ENCODE results near the gene RBBP8NL.

RBBP8NL gene

DNA sequence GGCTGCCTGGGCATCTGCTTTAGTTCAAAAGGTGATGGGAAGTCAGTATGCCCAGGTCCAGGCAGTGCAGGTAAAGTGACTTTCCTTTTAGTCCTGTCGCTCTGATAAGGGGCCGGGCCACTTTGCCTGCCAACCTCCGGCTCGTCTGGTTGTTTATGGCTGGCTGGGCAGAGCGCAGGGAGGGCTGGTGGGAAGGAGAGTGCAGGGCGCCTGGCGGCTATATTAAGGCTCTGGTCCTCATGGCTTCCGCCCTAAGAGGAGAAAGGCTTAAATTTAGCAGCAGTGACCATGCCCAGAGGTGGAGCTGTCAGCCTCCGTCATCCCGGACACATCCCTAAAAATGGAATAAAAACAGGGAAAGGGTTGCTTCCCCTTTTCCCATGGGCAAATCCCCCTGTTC, 33.8 kb upstream of the RBBP8NL start:
- DNase-seq, result no peak

DNA sequence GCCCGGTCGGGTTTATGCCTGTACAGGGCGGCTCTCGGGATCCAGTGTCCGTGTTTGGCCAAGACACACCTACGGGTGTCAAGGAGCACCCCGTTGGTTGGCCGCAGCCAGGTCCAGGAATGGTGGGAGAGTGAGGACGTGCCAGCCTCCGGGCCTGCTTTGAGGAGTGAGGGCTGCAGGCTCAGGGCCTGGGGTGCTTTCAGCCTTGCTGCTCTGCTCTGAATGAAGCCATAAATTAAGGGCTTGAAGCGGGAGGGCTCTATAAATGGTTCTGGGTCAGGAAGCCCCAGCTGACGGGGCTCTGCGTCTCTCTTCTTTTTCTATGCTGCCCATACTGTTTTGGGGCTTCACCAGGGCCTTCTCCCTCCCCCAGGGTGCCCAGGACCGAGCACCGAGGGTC, 33.3 kb upstream of the RBBP8NL start:
- DNase-seq, result no peak

DNA sequence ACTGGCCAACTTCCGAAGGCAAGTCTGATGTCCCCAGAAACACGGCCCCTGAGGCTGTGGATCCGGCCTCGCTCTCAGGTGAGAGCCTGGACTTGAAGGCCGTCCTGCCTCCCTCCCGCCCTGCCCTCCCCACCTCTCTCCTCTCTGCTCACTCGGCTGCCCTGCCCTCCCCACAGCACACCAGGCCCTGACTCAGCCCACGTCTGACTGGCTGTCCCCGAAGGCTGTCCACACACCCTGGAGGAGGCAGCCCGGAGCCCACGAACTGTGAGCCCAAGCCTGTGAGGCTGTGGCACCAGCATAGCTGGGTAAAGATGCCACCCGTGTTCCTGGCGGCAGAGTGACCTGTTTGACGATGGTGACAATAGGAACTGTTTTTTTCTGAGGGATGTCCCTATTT, 32.1 kb upstream of the RBBP8NL start:
- DNase-seq, result no peak

DNA sequence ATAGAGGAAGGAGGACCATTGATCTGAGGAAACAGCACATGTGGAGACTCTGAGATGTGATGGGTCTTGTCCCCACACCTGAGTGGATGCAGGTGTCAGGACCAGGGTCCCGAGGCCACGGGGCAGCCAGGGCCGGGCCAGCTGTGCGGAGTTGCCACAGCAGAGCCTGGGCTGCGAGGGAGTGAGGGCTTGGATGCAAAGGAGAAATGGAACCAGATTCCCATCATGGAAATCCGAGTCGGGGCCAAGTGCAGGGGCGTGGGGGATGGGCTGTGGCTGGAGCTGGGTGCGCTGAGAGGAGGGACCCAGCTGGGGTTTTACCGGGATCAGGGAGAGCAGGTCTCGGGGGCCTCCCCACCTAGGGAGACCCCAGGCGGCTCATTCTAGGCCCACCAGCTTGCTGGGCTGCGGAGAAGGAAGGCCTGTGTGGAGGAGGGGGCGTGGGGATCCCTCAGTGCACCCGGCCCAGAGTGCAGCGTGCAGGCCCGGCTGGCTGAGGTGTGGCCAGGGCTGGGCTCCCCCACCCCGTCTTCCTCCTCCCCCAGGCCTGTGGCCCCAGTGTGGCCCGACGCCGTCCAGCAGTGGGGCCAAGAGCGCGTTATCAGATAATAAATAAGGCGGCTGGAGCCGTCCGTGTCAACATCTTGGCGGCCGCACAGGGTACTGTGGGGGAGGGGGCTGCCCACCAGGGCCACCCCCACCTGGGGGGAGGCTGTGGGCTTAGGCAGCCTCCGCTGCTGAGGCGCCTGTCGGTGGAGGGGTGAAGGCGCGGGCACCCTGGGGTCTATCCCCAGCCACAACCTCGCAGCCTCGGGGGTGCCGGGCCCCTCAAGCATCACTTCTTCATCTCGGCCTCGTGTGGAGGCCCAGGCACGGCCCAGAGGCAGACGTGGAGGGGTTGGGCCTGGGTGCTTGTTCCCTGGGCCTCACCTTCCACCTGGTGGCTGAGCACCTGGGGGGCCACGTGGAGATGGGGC, 31.2 kb upstream of the RBBP8NL start:
- DNase-seq, result no peak

DNA sequence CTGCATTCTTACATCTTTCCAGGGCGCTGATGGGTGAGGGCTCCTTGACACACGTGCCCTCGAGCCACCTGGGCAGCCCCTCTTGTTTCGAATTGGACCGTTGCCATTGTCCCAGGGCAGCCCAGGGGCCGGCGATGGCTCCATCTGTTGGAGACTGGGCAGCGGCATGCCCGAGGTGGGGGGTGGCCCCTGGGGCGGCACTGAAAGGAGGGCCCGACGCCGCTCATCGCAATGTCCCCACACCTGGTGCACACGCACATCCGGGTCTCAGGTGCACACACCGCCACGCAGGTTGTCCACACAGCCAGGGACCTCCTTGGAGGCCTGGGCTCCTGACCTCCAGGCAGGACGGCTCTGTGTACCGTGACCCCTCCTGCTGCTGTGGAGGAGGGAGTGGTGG, 30.5 kb upstream of the RBBP8NL start:
- no peak for DNase-seq

DNA sequence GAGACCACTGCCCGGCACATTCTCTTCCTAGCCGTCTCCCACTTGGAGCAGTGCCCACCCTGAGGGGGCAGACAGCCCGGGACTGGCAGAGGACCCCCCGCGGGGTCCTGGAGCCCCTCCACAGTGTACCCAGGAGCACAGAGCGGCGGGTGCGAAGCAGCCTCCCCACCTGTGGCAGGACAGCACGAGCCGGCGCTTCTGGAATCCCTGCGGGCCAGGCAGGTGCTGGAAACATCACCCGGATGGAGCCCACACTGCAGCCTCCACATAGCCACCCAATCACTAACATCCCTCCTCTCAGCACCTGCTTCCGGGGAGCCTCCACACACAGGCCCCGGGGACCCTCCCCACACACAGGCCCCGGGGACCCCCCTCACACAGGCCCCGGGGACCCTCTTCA, 29.8 kb upstream of the RBBP8NL start:
- no peak for DNase-seq

DNA sequence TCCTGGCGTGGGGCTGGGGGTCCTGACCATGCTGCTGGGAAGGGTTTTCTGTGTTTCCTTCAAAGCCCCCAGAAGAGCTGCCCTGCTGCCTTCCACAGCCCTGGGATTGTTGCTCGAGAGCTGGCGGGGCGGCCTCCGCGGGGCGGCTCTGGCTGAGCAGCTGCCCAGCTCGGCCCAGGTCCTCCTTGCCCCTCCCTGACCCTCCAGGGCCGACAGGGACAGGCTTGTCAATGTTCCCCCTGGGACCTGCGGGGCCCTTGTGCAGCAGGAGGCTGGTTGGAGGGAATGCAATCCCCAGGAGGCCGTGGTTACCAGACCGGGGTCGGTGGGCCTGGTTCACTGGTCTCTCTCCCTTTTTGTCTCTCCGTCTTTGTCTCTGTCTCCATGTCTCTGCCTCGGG, 28.6 kb upstream of the RBBP8NL start:
- DNase-seq, result no peak

DNA sequence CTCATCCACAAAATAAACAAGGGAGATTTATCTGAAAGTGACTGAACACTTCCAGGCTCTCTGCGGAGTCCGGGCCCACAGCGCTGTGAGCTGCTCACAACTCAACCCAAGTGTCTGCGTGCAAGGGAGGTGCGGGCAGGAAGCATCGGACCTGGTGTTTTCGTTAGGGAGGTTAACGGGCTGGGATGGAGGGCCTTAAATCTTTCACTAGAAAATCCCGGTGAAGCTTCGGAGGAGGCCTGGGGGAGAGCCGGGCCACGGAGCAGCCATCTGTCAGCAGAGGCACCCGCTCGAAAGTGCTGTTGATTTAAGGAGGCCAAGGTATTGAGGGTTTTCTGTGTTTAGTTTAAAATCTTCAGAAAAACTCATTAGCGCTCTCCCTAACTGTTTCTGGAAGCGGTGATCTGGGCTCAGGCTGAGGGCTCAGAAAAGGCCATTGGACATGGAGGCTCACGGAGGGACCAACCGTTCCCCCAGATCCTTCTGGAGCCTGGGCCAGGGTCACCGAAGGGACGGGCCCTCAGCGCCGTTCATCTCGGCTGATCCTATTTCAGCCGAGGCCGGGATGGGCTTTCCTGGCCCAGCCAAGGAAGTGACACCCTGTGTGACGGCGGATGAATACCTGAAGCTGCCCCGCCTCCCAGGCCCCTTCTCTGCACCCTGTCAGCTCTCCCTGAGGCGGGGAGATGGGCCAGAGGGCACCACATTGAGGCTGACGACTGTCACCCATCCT, 27.7 kb upstream of the RBBP8NL start:
- DNase-seq, result no peak

DNA sequence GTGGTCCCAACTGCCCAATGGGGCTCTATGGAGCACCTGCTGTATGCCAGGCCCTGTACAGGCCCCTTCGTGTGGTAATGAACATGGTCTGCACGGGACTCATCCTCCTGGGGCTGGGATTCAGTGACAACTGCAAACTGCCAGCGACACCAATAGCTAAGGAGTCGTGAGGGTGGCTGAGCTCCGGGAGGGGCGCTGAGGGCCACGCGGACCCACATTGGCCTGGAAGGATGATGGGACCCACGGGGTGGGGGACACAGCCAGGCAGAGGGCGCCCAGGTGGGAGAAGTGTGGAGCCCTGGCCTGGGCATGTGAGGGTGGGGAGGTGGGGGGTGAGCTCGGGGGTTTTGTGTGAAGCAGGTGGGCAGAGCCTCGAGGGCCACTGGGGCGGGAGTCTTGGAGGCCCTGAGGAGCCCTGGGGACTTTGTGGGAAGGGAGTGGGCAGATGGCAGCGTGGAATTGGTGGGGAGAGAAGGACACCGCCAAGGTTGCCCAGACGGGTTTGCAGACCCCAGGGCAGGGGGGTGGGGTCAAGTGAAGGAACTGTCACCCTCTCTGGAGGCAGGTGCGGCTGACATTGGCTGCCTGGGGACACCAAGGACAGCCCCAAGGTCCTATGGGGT, 26.0 kb upstream of the RBBP8NL start:
- DNase-seq, result no peak

DNA sequence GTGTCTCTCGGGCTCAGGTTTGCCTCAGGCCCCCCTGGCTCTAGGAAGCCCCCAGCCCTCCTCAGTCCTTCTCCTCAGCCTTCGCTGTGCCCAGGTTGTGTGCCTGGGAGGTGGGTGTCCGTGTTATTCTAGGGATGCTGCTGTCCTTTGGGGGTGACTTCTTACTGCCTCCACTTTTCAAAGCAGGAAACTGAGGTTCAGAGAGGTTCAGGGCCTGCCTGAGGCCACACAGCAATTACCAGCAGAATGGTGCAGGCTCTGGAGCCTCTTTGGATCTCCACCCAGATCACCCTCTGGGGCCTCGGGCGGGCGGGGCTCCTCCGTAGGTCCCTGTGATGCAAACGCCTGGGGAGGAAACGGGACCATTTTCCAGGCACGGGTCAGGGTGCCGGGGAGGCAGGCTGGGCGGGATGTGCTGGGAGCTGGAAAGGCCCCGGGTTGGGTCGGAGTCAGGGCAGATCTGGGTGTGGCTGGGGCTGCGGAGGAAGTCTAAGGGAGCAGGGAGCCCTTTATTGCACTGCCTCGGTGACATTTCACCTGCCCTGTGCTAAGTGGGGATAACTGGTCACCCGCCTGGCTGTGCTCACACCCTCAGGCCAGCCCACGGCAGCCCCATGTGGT, 25.2 kb upstream of the RBBP8NL start:
- DNase-seq, result no peak

DNA sequence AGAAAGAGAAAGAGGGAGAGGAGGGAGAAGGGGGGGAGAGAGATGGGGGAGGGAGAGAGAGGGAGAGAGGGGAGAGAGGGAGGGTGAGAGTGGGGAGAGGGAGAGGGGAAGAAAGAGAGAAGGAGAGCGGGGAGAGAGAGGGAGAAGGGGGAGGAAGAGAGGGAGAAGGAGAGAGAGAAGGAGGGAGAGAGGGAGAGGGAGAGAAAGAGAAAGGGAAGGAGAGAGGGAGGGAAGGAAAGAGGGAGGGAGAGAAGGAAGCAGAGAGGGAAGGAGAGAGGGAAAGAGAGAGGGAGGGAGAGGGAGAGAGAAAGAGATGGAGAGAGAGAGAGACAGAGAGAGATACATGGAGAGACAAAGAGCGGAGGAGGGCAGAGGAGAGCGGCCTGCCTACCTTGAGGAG, 24.6 kb upstream of the RBBP8NL start:
- no peak for DNase-seq

DNA sequence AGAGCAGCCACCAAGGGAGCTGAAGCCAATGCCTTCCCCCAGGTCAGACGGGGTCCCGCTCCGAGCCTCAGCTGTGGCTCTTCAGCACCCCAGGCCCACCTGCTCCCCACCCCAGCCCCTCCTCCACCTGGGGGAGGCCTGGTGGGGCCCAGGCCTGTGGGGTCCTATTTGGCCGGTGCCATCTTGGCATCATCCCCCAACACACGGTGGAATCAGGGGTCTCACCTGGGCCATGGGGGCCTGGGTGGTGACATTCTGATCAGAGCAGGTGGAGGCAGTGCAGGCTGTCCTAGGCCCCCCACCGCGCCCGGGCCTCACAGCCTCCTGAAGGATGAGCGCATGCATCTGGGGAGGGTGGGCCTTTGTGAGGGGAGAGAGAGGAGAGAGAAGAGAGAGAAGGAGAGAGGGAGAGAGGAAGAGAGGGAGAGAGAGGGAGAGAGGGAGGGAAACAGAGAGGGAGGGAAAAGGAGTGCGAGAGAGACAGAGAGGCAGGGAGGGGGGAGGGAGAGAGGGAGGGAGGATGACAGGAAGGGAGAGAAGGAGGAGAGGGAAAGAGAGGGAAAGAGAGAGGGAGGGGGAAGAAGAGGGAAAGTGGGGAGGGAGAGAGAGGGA, 23.9 kb upstream of the RBBP8NL start:
- no peak for DNase-seq

DNA sequence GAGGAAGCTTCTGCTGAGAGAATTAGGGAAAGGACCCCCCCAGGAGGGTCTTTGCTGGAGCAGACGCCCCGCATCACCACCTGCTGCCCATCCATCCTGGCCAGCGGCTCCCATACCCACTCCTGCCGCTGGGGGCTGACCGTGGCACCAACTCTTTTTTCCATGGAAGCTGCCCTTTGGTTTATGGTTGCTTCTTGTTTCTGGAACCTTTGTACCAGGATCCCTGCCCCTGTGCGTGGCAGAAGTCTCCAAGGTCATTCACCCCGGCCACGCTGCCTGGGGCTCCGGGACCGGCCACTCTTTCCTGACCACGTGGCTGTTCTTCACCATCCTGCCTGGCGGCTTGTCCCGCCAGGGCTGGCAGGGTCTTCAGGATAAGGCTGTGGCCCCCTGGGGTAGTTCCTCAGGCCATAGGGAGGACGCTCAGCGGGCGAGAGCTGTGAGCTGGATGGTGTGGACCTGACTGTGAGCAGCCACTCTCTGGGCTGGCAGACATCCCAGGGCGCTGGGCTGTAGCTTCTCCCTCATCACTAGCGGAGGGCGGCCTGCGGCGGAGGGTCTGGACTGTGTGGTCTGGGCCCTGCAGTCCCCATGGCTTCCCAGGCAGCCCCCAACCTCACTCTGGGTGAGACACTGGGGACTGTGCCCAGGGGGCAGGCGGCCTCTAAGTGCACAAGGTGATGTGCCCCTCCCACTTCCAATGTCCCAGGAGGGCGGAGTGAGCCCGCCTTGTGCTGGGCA, 22.8 kb upstream of the RBBP8NL start:
- no peak for DNase-seq

DNA sequence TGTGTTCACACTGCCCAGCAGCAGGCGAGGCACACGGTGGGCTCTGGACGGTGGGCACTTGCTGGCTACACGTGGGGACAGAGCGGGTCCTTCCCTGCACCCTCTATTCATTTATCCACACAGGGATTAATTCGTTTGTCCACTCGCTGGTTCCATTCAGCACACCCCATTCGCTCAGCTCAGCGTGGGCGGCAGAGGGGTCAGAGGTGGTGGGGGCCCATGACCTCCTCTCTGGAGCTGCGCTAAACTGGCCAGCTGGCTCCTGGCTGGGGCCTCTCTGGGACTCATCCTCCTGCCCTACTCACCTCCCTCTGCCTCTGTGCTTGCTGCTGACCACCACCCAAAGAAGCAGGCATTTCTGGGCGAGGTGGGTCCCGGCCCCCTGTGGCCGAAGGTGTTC, 21.4 kb upstream of the RBBP8NL start:
- DNase-seq, result no peak

DNA sequence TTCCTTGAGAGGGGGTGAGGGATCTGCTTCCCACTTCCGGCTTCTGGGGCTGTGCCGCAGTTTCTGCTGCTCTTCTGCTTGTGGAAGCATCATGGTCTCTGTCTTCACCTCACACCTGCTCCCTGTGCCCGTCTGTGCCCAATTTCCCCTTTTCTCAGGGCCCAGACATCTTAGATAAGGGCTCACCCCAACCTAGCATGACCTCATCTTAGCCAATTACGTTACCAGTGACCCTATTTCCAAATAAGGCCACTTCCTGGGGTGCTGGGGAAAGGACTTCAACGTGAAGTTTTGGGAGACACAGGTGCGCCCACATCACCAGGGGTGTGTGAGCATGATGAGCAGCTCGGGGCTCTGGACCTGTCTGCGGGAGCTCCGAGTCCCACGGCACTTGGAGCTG, 20.7 kb upstream of the RBBP8NL start:
- DNase-seq, result no peak

DNA sequence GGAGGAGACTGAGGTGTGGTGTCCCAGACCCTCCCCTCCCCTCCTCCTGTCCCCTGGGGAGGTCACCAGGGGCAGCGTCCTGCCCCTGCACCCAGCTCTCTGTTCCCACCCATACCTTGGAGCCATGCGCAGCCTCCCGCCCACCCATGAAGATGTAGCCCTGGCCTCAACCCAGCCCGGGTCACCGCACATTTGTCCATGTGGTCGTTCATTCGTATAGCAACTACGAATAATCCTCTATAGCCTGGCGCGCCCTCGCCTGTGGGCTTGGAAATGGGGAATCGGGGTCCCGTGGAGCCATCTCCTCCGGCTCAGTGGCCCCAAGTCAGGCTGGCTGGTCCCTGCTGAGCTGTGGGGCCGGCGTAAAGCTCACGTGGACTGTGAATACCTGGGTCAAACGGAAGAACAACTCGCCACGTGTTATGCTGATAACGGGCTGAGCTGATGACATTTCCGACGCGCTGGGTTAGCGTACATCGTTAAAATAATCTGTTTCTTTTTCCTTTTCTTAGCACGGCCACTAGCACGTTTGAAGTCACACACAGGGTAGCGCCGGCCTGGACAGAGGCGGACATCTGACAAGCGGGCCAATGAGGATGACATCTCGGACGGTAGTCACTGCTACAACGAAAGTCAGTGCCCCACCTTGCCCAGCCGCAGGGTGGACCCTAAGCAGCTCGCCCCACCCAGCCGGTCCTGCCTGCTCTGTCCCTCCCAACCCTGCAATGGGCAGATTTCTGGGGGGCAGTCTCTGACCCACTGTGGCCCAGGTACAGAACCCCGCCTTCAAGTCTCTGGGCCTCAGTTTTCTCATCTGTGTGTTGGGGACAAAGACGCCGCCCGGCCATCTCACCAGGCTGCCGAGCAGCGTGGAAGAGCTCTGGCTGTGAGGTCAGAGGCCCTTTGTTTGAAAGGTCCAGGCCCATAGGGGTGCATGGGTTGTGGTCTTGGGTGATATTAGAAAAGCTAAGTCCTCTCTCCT, 19.8 kb upstream of the RBBP8NL start:
- no peak for DNase-seq

DNA sequence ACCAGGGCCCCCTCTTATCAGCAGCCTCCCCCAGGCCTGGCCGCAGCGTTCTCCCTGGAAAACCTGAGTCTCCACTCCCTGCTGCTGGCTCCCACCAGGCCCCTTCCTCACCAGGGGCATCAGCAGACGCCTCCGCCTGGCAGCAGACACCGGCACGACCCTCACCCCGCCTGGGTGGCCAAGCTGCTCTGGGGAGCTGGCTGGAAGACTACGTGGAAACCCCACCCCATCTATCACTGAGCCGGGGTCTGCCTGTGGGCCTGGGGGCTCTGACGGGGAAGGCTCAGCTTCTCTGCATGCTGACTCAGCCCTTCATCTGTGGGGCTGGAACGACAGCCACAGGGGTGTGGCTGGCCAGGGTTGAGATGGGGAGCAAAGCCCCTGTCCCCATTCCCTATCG, 19.1 kb upstream of the RBBP8NL start:
- no peak for DNase-seq

DNA sequence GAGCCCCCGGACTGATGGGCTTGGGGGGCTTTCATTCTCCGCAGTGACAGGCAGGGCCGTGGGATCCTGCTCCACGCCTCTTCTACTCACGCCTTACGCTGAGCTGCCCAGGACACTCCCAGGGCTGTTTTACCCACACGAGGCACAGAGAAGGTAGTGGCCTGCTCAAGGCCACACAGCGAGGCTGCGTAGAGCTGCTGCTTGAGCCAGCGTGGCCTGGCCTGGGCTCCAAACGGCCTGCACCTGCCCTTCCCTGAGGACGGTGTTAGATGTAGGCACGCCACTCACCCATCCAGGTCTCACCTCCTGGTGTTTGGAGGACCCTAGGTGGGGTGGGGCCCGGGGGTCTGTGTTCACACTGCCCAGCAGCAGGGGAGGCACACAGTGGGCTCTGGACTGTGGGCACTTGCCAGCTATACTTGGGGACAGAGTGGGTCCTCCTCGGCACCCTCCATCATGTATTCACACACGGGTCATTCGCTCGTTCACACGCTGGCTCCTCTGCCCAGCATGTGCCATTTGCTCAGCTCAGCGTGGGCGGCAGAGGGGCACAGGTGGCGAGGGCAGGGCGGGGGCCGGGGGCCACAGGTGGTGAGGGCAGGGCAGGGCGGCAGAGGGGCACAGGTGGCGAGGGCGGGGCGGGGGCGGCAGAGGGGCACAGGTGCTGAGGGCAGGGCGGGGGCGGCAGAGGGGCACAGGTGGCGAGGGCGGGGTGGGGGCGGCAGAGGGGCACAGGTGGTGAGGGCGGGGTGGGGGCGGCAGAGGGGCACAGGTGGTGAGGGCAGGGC, 18.4 kb upstream of the RBBP8NL start:
- DNase-seq, result no peak

DNA sequence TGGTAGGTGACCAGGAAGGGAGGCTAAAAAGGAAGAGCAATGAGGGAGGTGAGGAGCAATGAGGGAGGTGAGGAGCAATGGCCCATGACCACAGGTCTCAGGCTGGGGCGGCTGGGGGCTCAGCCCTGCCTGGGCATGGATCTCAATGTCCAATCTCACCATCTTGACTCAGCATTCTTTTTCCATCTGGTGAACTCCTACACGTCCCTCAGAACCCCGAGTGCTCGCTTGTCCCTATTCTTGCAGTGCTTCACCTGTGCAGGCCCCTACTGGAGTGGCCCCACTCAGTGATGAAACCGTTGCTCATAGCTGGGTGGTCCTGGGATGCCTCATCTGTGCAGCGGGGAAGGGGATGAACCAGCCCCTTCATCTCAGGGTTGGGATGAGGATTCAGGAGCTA, 16.9 kb upstream of the RBBP8NL start:
- DNase-seq, result no peak

DNA sequence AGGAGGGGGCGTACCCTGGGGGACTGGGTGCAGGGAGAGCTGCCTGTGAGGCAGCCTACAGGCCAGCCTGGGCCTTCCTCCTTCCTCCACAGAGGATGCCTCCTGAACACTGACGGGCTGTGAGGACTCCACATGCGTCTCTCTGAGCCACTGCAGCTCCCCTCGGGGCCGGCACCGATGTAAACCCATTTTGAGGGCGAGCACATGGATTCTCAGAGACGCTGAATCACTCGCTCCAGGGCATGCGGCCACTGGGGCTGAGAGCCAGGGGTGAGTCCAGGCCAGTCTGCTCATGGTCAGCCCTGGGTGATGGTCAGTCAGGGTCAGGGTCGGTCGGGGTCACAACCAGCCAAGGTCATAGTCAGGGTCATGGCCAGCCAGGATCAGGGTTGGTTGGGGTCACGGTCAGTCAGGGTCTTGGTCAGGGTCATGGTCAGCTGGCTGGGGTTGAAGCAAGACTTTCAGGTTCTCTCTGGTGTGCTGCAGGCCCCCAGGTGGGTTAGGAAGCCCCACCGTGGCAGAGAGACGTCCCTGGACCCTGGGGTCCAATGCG, 14.7 kb upstream of the RBBP8NL start:
- no peak for DNase-seq
